NCI-H2081 (cell line): ENCODE results near the gene ZNHIT6.
"Not testable (repeated sequence)": the region's sequence is repeated elsewhere in the genome, so short reads cannot be mapped to it uniquely, and the experiment has no call there.

Experiments
- DNase-seq, 2 experiments: peaks; one replicate each; lab custom pipeline; 2025; lab: John Stamatoyannopoulos, UW

ZNHIT6 gene

DNA sequence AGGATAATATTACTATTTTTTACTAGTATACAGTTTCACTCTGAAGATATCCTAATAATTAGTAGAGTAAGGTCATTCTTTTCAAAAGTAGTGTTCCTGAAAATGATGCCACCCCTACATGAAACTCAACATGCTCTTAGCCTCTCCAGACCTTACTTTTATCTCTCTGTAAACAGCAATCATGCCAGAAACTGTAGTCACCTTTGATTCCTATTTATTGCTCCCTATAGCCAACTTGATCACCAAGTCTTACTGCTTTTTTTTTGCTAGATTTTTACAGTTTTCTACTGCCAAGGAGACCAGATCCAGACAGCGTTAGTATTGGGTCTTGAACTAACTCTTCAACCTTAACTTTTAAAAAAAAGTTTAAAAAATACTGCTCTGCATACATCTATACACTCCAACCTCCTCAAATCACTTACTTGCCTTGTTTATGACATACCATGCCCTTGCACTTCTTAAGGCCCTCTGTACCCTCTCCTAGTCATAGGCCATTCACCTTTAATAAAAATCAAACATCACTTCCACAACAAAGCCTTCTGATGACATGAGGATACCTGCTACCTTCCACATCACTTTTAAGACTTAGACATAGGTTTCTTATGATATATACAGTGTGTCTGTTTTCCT lies 36.1 kb downstream of the ZNHIT6 start:
- DNase-seq = no peak

DNA sequence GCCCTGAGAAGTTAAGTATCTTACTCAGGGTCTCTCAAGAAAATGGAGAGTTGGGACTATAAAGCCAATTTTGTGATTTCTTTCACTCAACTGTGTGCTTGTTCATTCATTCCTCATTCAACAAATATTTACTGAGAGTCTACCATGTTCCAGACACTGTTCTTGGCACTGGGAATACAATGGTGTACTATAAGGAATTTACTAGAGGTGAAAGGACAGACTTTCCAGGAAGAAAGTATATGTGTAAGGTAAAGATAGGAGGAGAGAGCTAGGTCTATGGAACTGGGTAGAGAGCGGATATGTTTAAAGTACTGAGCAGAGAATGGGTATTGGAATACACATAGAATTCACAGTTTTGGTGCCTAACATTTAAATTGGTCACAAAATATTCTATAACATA lies 42.3 kb downstream of the ZNHIT6 start:
- DNase-seq = no peak

DNA sequence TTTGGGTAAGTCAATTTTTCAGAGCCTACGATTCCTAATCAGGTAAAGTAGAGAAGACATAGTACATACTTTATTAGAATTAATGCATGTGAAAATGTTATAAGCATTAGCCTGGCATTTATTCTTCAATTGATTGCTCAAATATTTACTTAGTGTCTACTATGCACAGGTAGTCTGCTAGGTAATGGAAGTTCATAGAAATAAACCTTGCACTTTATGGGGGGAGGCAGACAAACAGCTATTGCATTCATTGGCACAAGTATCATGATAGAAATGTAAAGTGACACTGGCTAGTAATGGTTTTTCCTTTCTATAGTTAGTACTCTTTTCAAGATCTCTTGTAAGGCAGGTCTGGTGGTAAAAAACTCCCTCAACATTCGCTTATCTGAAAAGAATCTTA lies 44.9 kb downstream of the ZNHIT6 start:
- no peak for DNase-seq

DNA sequence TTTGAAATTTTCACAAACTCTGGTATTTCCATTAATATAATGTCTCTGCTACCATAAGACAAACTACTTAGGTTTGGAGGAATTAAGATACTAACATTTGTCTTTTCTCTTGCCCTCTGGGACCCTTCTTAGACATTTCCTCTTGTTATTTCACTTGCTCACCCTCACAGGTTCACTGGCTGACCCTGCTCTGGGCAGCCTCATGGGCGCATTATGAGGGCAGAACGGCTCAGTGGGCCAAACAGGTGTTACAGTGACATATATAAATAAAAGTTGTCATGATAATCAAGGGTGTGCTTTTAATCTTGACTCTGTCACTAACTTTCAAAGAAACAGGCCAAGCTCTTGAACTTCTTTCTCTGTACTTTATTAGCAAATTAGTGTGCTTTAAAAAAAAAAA lies 46.5 kb downstream of the ZNHIT6 start:
- DNase-seq = no peak

DNA sequence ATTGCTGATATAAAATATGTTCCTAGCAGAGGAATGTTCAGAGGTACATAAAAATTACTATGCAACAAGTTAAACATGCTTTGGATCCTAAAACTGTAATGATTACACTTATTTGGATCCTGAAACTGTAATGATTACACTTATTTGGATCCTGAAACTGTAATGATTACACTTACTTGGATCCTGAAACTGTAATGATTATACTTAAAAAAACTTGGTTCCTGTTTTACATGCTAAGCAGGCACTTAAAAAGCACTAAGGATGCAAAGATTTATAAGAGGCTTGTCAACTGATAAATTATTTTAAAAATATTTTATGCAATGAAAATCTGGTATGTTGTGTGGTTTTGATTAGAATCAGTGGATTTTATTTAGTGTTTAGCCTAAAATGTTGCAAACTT lies 47.7 kb downstream of the ZNHIT6 start:
- DNase-seq = no peak

DNA sequence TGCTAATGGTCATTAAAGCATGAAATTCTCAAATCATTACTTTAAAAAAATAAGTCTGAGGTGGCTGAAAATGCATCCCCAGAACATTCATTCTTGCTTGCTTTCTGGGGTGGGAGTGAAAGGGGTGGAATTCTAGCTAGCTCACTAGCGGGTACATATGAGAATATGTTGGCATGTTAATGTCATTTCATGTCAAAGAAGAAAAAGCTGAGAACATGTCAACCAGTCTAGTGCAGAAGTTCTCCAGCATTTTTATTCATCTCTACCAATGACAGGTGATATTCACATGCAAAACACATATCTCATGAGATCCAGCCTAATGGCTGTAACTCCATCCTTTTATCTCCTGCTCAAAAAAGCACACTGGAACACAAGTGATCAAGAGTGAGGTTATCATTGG lies 49.1 kb downstream of the ZNHIT6 start:
- DNase-seq = no peak

DNA sequence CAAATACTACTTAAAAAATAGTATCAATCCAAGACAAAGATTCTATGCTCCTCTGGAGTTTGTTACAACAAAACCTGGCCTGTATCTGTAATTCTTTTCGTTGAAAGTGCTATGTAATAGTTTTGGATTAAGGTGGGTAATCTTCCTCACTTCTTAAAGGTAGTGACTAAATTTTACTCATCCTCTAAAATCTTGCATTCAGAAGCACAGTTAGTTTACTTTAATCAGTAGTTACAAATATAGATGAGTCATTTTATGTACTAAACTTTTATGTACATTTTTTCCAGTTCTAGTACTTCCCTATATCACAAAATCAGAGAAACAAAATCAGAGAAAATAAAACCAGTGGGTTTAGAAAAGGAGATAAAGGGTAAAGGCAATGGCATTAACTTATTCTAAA lies 51.3 kb downstream of the ZNHIT6 start:
- DNase-seq = no peak

DNA sequence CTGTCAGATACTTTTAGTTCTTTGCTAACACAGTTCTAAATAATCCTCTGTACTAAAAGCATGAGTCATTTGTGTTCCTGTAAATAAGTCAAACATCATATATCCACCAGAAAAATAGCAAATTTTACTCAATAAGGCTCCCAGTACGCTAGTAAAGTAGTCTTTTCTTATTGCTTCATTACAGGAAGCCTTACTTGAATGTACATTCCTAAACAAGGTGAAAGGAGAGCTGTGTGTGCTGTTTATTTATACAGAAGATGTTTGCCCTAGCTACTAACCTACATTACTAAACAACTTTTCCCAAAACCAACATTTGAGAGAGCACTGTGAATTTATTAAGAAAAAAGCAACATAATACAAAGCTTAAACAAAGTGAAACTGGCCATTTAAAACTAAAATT lies 52.0 kb downstream of the ZNHIT6 start:
- DNase-seq = no peak

DNA sequence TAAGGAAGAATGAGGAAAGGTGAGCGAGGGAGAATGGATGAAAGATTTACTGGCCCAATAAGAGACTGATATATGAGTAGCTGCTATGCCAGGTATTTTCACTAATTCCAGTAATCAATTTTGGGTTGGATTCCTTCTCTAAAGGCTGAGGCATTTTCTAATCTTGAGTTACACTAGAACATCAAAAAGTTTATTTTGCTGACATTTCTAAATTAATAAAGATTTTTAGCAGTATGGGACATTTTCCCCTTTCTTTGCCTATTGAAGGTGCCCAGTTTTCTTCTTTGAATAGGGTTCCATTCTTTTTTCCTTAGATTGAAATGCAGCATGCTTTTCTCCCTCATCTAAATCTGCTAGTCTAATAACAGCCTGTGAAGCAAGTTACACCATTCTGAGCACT lies 52.9 kb downstream of the ZNHIT6 start:
- DNase-seq = no peak

DNA sequence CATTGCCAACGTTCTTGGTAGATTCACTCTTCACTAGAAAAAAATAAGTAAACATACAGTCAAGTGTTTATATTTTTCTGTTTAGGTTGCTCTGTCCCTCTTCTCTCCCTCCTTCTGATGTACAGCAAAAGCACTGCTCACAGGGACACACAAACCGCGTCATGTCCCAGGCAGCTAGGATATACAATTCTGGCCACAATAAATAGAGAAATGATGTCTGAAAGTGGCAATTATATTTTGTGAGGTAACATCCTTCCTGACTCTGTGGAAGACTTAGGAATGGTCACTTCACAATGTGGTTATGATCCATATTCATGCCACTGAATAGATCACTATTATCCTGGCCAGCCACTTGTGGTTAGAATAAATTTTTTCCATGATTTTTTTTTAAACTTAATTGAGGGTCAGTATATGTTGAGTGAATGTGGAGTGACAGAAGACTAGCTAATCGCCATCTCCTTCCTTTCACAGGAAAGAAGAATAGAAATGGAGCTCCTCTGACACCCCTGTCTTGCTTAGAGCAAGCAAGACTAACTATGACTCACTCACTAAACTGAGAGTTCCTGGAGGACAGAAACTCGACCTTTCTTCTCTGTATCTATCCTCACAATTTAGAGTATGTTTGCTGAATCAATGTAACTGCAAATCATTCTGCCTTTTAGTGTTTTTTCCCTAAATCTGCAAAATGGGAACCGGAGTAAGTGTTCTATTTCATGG lies 54.0 kb downstream of the ZNHIT6 start:
- no peak for DNase-seq

DNA sequence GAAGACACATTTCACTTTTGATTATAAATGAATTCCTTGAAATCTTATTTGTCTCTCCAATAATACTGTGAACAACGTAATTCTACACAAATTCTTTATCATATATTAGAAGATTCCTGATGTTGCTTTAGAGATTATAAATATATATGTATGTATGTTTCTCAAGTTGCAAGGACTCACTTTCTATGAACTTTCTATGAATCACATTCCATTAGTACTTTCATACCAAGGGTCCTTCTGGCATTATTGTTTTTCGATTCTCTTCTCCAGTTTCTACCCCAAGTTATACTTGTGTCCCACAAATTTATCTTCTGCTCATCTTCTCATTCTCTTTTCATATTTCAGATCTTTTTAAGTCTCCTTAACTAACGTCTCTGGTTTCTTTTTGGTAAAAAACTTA lies 55.9 kb downstream of the ZNHIT6 start:
- DNase-seq = no peak

DNA sequence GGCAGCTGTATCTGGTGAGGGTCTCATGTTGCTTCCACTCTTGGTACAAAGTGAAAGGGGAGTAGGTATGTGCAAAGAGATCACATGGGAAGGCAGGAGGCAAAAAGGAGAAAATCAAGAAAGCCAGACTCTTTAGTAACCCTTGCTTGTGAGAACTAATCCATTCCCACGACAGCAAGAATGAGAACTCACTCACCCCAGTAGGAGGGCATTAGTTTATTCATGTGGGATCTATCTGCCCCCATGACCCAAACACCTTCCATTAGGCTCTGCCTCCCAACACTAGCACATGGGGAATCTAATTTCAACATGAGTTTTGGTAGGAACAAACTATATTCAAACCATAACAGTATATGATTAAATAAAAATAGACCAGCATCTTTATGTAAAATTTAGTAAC lies 57.6 kb downstream of the ZNHIT6 start:
- DNase-seq = no peak

DNA sequence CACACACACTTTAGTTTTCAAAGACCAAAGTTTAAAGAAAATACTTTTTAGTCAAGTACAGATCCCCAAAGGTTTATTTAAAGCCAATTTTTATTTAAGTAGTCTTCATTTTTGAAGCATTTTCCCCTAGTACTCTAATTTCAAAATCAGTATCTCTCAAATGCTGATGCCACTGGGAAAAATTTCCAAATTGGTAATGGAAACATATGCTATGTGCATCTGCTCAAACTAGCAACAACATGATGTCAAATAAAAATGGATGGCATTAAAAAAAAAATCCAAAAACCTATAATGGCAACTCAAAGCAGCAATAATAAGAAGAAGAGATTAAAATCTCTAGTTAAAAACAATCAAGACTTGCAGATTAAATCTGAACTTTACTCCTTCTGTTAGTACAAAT lies 58.6 kb downstream of the ZNHIT6 start:
- DNase-seq = no peak

DNA sequence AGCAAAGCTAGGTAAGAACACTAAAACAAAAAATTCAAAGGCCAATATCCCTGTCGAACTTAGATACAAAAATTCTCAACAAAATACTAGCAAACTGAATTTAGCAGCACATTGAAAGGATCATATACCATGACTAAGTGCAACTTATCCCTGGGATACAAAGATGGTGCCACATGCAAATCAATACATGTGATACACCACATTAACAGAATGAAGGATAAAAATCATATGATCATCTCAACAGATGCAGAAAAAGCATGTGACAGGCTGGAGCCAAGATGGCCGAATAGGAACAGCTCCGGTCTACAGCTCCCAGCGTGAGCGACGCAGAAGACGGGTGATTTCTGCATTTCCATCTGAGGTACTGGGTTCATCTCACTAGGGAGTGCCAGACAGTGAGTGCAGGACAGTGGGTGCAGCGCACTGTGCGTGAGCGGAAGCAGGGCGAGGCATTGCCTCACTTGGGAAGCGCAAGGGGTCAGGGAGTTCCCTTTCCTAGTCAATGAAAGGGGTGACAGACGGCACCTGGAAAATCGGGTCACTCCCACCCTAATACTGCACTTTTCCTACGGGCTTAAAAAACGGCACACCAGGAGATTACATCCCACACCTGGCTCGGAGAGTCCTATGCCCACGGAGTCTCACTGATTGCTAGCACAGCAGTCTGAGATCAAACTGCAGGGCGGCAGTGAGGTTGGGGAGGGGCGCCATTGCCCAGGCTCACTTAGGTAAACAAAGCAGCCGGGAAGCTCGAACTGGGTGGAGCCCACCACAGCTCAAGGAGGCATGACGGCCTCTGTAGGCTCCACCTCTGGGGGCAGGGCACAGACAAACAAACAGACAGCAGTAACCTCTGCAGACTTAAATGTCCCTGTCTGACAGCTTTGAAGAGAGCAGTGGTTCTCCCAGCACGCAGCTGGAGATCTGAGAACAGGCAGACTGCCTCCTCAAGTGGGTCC lies 66.4 kb downstream of the ZNHIT6 start:
- DNase-seq = not testable (repeated sequence)

DNA sequence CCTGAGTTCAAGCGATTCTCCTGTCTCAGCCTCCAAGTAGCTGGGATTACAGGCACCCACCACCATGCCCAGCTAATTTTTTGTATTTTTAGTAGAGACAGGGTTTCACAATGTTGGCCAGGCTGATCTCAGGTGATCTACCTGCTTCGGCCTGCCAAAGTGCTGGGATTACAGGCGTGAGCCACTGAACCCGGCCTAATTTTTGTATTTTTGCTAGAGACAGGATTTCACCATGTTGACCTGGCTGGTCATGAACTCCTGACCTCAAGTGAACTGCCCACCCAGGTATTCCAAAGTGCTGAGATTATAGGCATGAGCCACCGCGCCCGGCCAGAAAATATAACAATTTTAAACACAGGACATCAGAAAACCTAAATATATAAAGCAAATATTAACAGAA lies 68.3 kb downstream of the ZNHIT6 start:
- not testable (repeated sequence) for DNase-seq

DNA sequence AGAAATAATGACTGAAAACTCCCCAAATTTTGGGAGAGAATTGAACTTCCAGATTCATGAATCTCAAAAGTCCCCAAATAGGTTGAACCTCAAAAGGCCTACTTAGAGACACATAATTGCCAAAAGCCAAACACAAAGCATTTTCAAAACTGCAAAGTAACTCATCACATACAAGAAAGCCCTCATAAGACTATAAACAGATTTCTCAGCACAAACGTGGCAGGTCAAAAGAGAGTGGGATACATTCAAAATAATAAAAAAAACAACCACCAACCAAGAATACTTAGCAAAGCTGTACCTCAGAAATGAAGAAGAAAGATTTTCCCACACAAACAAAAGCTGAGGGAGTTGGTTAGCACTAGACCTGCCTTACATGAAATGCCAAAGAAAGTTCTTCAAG lies 69.8 kb downstream of the ZNHIT6 start:
- no peak for DNase-seq

DNA sequence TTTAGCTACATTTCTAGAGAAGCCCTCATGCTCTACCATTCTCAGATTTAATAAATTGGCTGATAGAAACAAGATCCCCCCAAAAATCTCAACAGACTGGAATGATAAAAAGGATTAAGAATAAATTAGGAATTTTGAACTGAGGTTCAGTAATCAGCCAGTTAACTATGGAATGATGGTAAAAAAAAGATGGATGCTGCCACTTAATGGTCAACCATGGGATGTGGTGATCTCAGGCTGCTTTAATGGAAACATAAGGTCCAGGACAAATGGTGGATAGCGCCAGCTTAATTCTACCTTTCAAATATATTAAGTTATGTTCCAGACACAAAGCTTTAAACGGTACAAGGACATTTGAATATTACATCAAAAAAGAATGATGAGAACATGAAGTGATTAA lies 77.7 kb downstream of the ZNHIT6 start:
- no peak for DNase-seq

DNA sequence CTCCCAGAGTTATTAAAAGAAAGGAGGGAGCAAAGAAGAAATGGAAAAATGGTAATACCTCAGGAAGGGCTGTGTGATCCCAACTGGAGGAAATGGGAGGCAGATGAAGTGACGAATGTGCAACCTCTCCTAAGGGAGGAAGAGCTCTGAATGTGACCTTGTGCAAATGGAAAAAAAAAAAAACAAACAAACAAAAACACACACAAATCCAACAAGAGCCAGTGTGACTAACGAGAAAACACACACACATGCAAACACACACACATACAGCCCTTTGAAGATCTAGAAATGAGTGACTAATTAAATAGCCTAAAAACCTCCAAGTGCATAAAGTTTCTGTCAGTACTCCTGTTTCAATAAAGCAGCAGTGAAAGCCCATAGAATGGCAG lies 78.7 kb downstream of the ZNHIT6 start:
- DNase-seq = no peak

DNA sequence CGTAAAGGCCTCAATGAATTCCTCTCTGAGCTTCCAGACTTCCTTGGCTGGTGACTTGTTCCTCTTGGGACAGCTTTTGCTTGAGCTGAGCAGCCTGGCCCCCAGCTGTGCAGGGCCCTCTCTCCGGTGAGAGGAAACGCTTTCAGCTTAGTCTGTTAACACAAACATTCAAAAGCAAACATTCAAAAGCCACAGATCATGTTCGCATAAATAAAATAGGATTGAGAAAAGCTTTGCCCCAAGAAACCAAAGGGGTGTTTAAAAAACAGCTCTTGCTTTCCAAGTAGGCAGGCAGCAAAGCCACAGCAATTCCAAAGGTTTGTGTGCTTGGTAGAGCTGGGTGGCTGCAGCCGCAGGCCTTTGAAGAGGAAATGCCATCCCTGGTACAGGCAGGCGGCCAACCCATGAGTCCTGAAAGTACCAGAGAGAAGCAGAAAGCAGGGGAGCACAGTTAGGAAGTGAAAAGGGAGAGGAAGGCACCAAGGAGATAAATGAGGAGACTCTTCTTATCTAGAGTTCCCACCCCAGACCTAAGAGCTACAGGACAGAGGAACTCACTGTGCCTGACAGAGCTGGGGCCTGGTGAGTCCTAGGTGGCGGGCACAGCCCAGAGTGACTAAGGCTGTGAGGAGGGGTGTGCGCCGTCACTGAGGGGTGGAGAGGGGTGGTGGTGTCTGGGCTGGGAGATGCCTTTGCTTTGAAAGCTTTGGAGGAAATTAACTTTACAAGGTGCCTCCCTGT lies 79.3 kb downstream of the ZNHIT6 start:
- peak; percentile 29 to 49 for DNase-seq

DNA sequence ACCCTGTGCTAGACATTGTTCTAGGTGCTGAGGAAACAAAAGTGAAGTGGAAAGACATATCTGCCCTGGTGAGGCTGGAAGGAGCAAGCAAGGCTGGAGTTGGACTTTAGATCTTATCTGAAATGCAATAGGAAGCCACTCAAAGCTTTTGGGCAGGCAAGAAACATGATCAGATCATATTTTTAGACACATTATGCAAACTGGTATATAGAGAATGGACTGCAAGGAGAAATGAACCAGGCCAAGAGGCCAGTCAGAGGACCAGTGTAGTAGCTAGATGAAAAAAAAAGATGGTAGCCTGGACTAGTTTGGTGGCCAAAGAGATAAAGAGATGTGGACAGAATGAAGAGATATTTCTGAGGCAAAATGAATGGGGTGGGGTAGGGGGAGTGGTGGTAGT lies 81.4 kb downstream of the ZNHIT6 start:
- DNase-seq = no peak

DNA sequence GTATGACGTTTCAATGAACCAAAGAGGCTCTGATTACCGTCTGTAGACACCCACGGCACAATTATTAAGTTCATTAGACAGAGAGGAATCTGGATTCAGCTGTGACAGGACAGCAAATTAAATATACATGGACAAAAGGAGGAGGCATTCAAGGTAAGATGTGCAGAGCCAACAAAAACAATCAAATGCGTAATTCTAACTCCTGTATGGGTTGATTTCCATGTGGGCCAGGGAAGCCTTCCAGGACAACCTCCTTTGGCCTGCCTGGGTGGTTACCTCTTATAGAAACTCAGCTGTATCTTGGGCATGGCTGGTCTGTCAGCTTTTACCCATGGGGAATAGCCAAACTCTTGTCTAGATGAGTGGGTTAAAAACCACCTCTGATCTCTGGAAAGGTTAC lies 83.9 kb downstream of the ZNHIT6 start:
- DNase-seq = no peak

DNA sequence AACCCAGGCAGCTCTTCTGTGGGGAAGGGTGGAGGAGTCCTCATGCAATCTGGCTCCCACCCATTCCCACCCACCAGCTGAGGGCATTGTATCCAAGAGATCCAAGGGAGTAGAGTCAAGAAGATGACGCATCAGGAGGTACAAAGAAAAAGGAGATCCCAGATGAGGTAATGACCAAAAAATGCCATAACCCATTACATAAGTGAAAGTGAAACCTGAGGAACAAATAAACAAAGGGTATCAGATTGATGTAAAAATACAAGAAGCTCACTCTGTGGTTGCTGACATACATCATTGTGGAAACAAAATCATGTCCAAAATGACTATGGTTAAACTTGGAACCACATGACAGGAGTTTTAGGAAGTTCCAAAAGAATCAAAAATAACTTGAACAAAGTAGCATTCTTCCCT lies 85.2 kb downstream of the ZNHIT6 start:
- DNase-seq = no peak
